Ishikawa (cell line): ENCODE measurements around the gene GRM7.

ENCODE experiments used
- CEBPB ChIP-seq: IDR thresholded peaks from 2 replicates; pipeline ENCODE4 v1.6.1; 2012
- CREB1 ChIP-seq: IDR thresholded peaks from 2 replicates; pipeline ENCODE4 v1.6.1; 2012; ENCODE audit warnings: low read depth
- EGR1 ChIP-seq: IDR thresholded peaks from 2 replicates; pipeline ENCODE4 v1.6.1; 2012
- EP300 ChIP-seq: IDR thresholded peaks from 2 replicates; pipeline ENCODE4 v1.6.1; 2012; ENCODE audit warnings: borderline replicate concordance
- FOXM1 ChIP-seq: IDR thresholded peaks from 2 replicates; pipeline ENCODE4 v1.6.1; 2012; ENCODE audit warnings: low read depth, borderline replicate concordance
- MAX ChIP-seq: IDR thresholded peaks from 2 replicates; pipeline ENCODE4 v1.6.1; 2012
- NFIC ChIP-seq: IDR thresholded peaks from 2 replicates; pipeline ENCODE4 v1.6.1; 2012
- RAD21 ChIP-seq: IDR thresholded peaks from 2 replicates; pipeline ENCODE4 v1.6.1; 2012; ENCODE audit warnings: low read depth
- REST ChIP-seq: IDR thresholded peaks from 2 replicates; pipeline ENCODE4 v1.6.1; 2012; ENCODE audit warnings: low read depth, mild to moderate bottlenecking
- TAF1 ChIP-seq: IDR thresholded peaks from 2 replicates; pipeline ENCODE4 v1.6.1; 2012; ENCODE audit warnings: low read depth, mild to moderate bottlenecking
- TCF12 ChIP-seq: IDR thresholded peaks from 2 replicates; pipeline ENCODE4 v1.6.1; 2012; ENCODE audit warnings: low read depth
- TEAD4 ChIP-seq: IDR thresholded peaks from 2 replicates; pipeline ENCODE4 v1.6.1; 2012
- USF1 ChIP-seq: IDR thresholded peaks from 2 replicates; pipeline ENCODE4 v1.6.1; 2012
- YY1 ChIP-seq: IDR thresholded peaks from 2 replicates; pipeline ENCODE4 v1.6.1; 2012; ENCODE audit warnings: low read depth
- ZBTB7A ChIP-seq: IDR thresholded peaks from 2 replicates; pipeline ENCODE4 v1.6.1; 2012; ENCODE audit warnings: low read depth

The GRM7 gene

DNA sequence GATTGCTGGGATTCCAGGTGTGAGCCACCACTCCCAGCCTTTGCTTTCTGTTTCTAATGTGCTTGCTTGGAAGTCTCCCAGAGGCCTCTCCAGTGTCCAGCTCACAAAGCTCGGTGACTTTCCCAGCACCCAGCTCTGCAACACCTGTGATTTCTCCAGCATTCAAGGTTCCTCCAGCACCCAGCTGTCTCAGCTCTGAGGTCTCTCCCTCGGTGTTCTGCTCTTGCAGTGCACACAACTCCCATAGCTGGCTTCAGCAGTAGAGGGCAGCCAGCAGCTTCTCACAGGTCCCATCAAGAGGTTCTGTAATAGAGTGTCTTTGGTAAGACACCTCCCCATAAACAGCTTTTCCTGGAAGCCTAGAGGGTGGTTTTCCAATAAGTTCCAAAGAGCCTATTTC is 75.1 kb downstream of the GRM7 start:
- TF ChIP-seq USF1 (no peak), YY1 (no peak), EGR1 (no peak), EP300 (no peak), TEAD4 (no peak), MAX (no peak), TAF1 (no peak), TCF12 (no peak), CEBPB (no peak), ZBTB7A (no peak), FOXM1 (no peak)

- TF ChIP-seq EGR1 (no peak), ZBTB7A (no peak), CREB1 (no peak), FOXM1 (no peak), TAF1 (no peak), YY1 (no peak), EP300 (no peak), TCF12 (no peak), RAD21 (no peak)
These were observed 101.9 kb downstream of the GRM7 start for GRCh38 chr3:6962801-6963200.

- TF ChIP-seq MAX: no peak
- TF ChIP-seq ZBTB7A: no peak
- no peak for TF ChIP-seq NFIC
- TF ChIP-seq FOXM1: no peak
- no peak for TF ChIP-seq TAF1
- no peak for TF ChIP-seq CEBPB
- TF ChIP-seq RAD21: no peak
- TF ChIP-seq REST: no peak
- no peak for TF ChIP-seq EGR1
These were observed 105.0 kb downstream of the GRM7 start for GRCh38 chr3:6965881-6966280.

- TF ChIP-seq TEAD4: no peak
- TF ChIP-seq REST: no peak
These were observed 111.0 kb downstream of the GRM7 start for GRCh38 chr3:6971933-6972332.

DNA sequence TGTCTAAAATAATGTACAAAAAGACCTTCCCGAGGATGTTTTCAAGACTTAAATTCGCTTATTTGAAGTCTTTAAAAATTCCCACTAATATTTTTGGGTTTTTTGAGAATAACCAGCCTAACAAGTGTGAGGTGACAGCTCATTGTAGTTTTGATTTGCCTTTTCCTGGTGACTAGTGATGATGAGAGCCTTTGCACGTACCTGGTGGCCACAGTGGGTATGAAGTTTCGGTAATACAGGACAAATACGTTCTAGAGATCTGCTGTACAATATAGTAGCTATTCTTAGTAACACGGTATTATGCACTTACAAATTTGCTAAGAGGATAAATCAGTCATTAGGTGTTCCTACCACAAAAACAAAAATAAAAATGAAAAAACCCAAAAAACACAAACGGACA is 124.9 kb downstream of the GRM7 start:
- no peak for TF ChIP-seq TCF12
- TF ChIP-seq ZBTB7A: no peak
- no peak for TF ChIP-seq YY1

DNA sequence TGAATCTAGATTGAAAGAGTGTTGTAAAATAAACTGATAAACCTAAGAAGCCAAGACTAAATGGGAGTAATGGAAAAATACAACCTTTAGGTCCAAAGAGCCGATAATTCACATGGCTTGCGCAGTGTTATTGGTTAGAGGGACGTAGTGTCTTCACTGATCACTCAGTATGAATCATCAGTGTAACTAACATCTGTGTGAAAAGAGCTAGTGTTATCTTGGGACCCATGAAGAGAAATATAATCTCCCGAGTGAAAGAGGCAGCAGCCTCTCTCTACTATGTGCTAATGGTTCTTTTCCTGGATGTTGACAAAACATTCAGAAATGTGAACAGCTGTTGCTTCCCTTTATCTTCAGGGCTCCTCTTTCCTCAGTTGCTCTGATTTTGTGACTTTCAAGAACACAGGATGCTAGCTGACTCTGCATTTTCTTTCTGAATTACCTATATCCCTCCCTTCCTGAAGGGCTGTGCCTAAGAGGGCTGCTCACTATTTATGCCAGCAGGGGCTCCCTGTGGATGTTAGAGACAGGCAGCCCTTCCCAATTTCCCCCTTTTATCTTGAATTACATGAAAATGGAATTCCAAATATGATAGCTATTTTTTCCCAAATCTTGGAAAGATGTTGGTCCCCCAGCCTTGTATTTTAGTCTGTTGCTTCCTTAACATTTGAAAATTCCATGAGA is 128.8 kb downstream of the GRM7 start:
- TF ChIP-seq NFIC: no peak
- no peak for TF ChIP-seq EGR1
- no peak for TF ChIP-seq TEAD4
- TF ChIP-seq TAF1: no peak
- no peak for TF ChIP-seq EP300

DNA sequence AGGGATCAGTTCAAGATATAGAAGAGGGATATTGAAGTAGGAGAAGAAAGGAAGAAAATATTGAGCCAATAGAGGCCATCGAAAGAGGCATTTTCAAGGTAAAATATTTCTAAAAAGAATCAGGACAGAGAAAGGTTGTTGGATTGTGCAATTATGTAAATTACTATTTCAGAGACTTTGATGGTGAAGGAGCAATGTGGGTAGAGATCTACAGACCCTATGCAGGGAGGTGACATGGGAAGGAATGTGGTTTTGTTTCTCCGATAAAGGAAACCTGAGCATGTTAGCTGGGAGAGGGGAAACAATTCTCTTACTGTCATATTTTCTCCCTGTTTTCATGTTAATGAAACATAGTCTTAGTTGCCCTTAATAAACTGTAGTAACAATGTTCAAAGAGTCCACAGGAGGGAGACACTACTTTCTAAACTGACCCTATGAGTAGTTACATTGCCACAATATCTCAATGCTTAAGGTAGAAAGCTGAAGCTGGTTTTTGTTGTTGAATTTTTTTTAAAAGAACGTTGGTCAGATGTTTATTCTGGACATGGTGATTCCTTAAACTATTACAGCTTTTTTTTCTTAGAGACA is 133.3 kb downstream of the GRM7 start:
- no peak for TF ChIP-seq NFIC
- no peak for TF ChIP-seq TAF1
- TF ChIP-seq MAX: no peak
- no peak for TF ChIP-seq USF1
- TF ChIP-seq YY1: no peak
- no peak for TF ChIP-seq TCF12
- no peak for TF ChIP-seq EGR1
- TF ChIP-seq EP300: no peak
- no peak for TF ChIP-seq FOXM1
- no peak for TF ChIP-seq ZBTB7A
- TF ChIP-seq RAD21: no peak
- no peak for TF ChIP-seq REST
- TF ChIP-seq CEBPB: no peak
